ENCODE data around the gene STAP2.

The STAP2 gene

GRCh38 chr19:4375164-4376027, 36.8 kb upstream of the STAP2 start:
- no peaks in the 10 kb centered on the region for H3K9me3 ChIP-seq (ENCODE audit: low read length)
- H3K36me3 ChIP-seq (ENCODE audit: insufficient read depth, low read length) = no peaks in the 10 kb centered on the region
- peaks cover 76% of the 10 kb centered on the region for H3K4me1 ChIP-seq (ENCODE audit: insufficient read depth, low read length)
- H3K4me3 ChIP-seq (ENCODE audit: low read depth in 1 of 2, low read length in 2 of 2) = no peak overlapping the region
- peak overlapping the region; percentile 43 for H3K27ac ChIP-seq (ENCODE audit: low read depth, low read length)
- H3K27me3 ChIP-seq (ENCODE audit: control insufficient read depth in 1 of 2, insufficient read depth in 2 of 2, low read length in 2 of 2) = no peaks in the 10 kb centered on the region
- peak overlapping the region; percentile 11 for H3K9ac ChIP-seq (ENCODE audit: low read length)

- Histone ChIP-seq H3K9me3 (ENCODE audit: low read length) (no peaks in the 10 kb centered on the region), H3K36me3 (ENCODE audit: insufficient read depth, low read length) (no peaks in the 10 kb centered on the region), H3K4me1 (ENCODE audit: insufficient read depth, low read length) (peaks cover 76% of the 10 kb centered on the region), H3K27me3 (ENCODE audit: control insufficient read depth in 1 of 2, insufficient read depth in 2 of 2, low read length in 2 of 2) (no peaks in the 10 kb centered on the region), H3K27ac (ENCODE audit: low read depth, low read length) (peak overlapping the region; percentile 43), H3K4me3 (ENCODE audit: low read depth in 1 of 2, low read length in 2 of 2) (peak overlapping the region in 1 of 2 donors; percentile 14), H3K9ac (ENCODE audit: low read length) (no peak overlapping the region)
These were observed 36.0 kb upstream of the STAP2 start for GRCh38 chr19:4374498-4375163.

- H3K9me3 ChIP-seq (ENCODE audit: low read length) = no peaks in the 10 kb centered on the region
- H3K36me3 ChIP-seq (ENCODE audit: insufficient read depth, low read length) = no peaks in the 10 kb centered on the region
- no peak overlapping the region for H3K9ac ChIP-seq (ENCODE audit: low read length)
- peak overlapping the region in 1 of 2 donors; percentile 14 for H3K4me3 ChIP-seq (ENCODE audit: low read depth in 1 of 2, low read length in 2 of 2)
- no peaks in the 10 kb centered on the region for H3K27me3 ChIP-seq (ENCODE audit: control insufficient read depth in 1 of 2, insufficient read depth in 2 of 2, low read length in 2 of 2)
- peak overlapping the region; percentile 63 for H3K27ac ChIP-seq (ENCODE audit: low read depth, low read length)
- peaks cover 79% of the 10 kb centered on the region for H3K4me1 ChIP-seq (ENCODE audit: insufficient read depth, low read length)
These were observed 35.2 kb upstream of the STAP2 start for GRCh38 chr19:4373601-4374497.

GRCh38 chr19:4373013-4373367, 34.4 kb upstream of the STAP2 start:
- H3K4me1 ChIP-seq (ENCODE audit: insufficient read depth, low read length) = peaks cover 86% of the 10 kb centered on the region
- H3K9ac ChIP-seq (ENCODE audit: low read length) = no peak overlapping the region
- no peak overlapping the region for H3K4me3 ChIP-seq (ENCODE audit: low read depth in 1 of 2, low read length in 2 of 2)
- H3K36me3 ChIP-seq (ENCODE audit: insufficient read depth, low read length) = no peaks in the 10 kb centered on the region
- H3K9me3 ChIP-seq (ENCODE audit: low read length) = no peaks in the 10 kb centered on the region
- H3K27me3 ChIP-seq (ENCODE audit: control insufficient read depth in 1 of 2, insufficient read depth in 2 of 2, low read length in 2 of 2) = no peaks in the 10 kb centered on the region
- H3K27ac ChIP-seq (ENCODE audit: low read depth, low read length) = no peak overlapping the region

GRCh38 chr19:4372165-4373012, 33.8 kb upstream of the STAP2 start:
- H3K4me1 ChIP-seq (ENCODE audit: insufficient read depth, low read length) = peaks cover 92% of the 10 kb centered on the region
- H3K9ac ChIP-seq (ENCODE audit: low read length) = no peak overlapping the region
- no peaks in the 10 kb centered on the region for H3K27me3 ChIP-seq (ENCODE audit: control insufficient read depth in 1 of 2, insufficient read depth in 2 of 2, low read length in 2 of 2)
- no peaks in the 10 kb centered on the region for H3K9me3 ChIP-seq (ENCODE audit: low read length)
- no peak overlapping the region for H3K4me3 ChIP-seq (ENCODE audit: low read depth in 1 of 2, low read length in 2 of 2)
- no peak overlapping the region for H3K27ac ChIP-seq (ENCODE audit: low read depth, low read length)
- no peaks in the 10 kb centered on the region for H3K36me3 ChIP-seq (ENCODE audit: insufficient read depth, low read length)

- Histone ChIP-seq H3K4me1 (ENCODE audit: insufficient read depth, low read length) (peaks cover 84% of the 10 kb centered on the region), H3K9me3 (ENCODE audit: low read length) (no peaks in the 10 kb centered on the region), H3K4me3 (ENCODE audit: low read depth in 1 of 2, low read length in 2 of 2) (no peak overlapping the region), H3K27ac (ENCODE audit: low read depth, low read length) (no peak overlapping the region), H3K9ac (ENCODE audit: low read length) (no peak overlapping the region), H3K36me3 (ENCODE audit: insufficient read depth, low read length) (no peaks in the 10 kb centered on the region), H3K27me3 (ENCODE audit: control insufficient read depth in 1 of 2, insufficient read depth in 2 of 2, low read length in 2 of 2) (no peaks in the 10 kb centered on the region)
These were observed 32.9 kb upstream of the STAP2 start for GRCh38 chr19:4371247-4372164.

- peaks cover 9% of the 10 kb centered on the region for H3K36me3 ChIP-seq (ENCODE audit: insufficient read depth, low read length)
- no peak overlapping the region for H3K27ac ChIP-seq (ENCODE audit: low read depth, low read length)
- H3K4me1 ChIP-seq (ENCODE audit: insufficient read depth, low read length) = peaks cover 75% of the 10 kb centered on the region
- no peaks in the 10 kb centered on the region for H3K27me3 ChIP-seq (ENCODE audit: control insufficient read depth in 1 of 2, insufficient read depth in 2 of 2, low read length in 2 of 2)
- no peaks in the 10 kb centered on the region for H3K9me3 ChIP-seq (ENCODE audit: low read length)
- H3K4me3 ChIP-seq (ENCODE audit: low read depth in 1 of 2, low read length in 2 of 2) = no peak overlapping the region
- no peak overlapping the region for H3K9ac ChIP-seq (ENCODE audit: low read length)
These were observed 31.9 kb upstream of the STAP2 start for GRCh38 chr19:4370418-4371041.

- Histone ChIP-seq H3K9me3 (ENCODE audit: low read length) (no peaks in the 10 kb centered on the region), H3K27ac (ENCODE audit: low read depth, low read length) (peak overlapping the region; percentile 6), H3K36me3 (ENCODE audit: insufficient read depth, low read length) (peaks cover 16% of the 10 kb centered on the region), H3K4me3 (ENCODE audit: low read depth in 1 of 2, low read length in 2 of 2) (peak overlapping the region in 1 of 2 donors; percentile 5), H3K4me1 (ENCODE audit: insufficient read depth, low read length) (peaks cover 68% of the 10 kb centered on the region), H3K27me3 (ENCODE audit: control insufficient read depth in 1 of 2, insufficient read depth in 2 of 2, low read length in 2 of 2) (no peaks in the 10 kb centered on the region), H3K9ac (ENCODE audit: low read length) (no peak overlapping the region)
These were observed 31.2 kb upstream of the STAP2 start for GRCh38 chr19:4369888-4370260.

- Histone ChIP-seq H3K27me3 (ENCODE audit: control insufficient read depth in 1 of 2, insufficient read depth in 2 of 2, low read length in 2 of 2) (no peaks in the 10 kb centered on the region), H3K4me3 (ENCODE audit: low read depth in 1 of 2, low read length in 2 of 2) (peak overlapping the region in 1 of 2 donors; percentile 5), H3K36me3 (ENCODE audit: insufficient read depth, low read length) (peaks cover 16% of the 10 kb centered on the region), H3K9ac (ENCODE audit: low read length) (no peak overlapping the region), H3K9me3 (ENCODE audit: low read length) (no peaks in the 10 kb centered on the region), H3K4me1 (ENCODE audit: insufficient read depth, low read length) (peaks cover 62% of the 10 kb centered on the region), H3K27ac (ENCODE audit: low read depth, low read length) (peak overlapping the region; percentile 6)
These were observed 30.7 kb upstream of the STAP2 start for GRCh38 chr19:4369109-4369887.

Data from muscle layer of colon (tissue), 2 donors.